Glutamatergic neuron (in vitro differentiated cells): ENCODE results near the gene OGFOD1. TPM values are rescaled to one million over a fixed set of nuclear protein-coding genes. Genes with fewer than 3 reads are reported as not detected.

Source experiments
- DNase-seq: peaks from one replicate; pipeline ENCODE4 v3.0.0; 2022
- H3K27ac Mint-ChIP-seq: one replicate; pipeline ENCODE4 v1.8.0; 2020; ENCODE audit warnings: mild to moderate bottlenecking, mixed read lengths, inconsistent platforms; ENCODE audit not compliant: unreplicated experiment
- H3K27me3 Mint-ChIP-seq: one replicate; pipeline ENCODE4 v1.8.0; 2020; ENCODE audit warnings: mild to moderate bottlenecking, moderate library complexity, mixed read lengths, inconsistent platforms; ENCODE audit not compliant: unreplicated experiment
- H3K36me3 Mint-ChIP-seq: one replicate; pipeline ENCODE4 v1.8.0; 2020; ENCODE audit warnings: mild to moderate bottlenecking, mixed read lengths, inconsistent platforms; ENCODE audit not compliant: unreplicated experiment
- H3K4me1 Mint-ChIP-seq: one replicate; pipeline ENCODE4 v1.8.0; 2020; ENCODE audit warnings: mild to moderate bottlenecking, low read depth, mixed read lengths, inconsistent platforms; ENCODE audit not compliant: unreplicated experiment
- H3K4me3 Mint-ChIP-seq: one replicate; pipeline ENCODE4 v1.8.0; 2020; ENCODE audit warnings: mild to moderate bottlenecking, mixed read lengths, inconsistent platforms; ENCODE audit not compliant: unreplicated experiment
- H3K9me3 Mint-ChIP-seq: one replicate; pipeline ENCODE4 v1.8.0; 2020; ENCODE audit warnings: mild to moderate bottlenecking, moderate library complexity, mixed read lengths, inconsistent platforms; ENCODE audit not compliant: unreplicated experiment
- total RNA-seq: library from RNA; stranded (reverse); fragmentation: NEBNext Ultra II Directional; extraction: Animal tissue kit (Norgen Biotek cat#: 25700); gene quantifications from one replicate; pipeline ENCODE4 v1.2.1, GENCODE V29; 2021; ENCODE audit not compliant: unreplicated experiment
- TF ChIP-seq, protein P1 (sequence below): fragments of 200-600 bp; sonication (generic); IDR thresholded peaks from one replicate; pipeline ENCODE4 v1.5.0; 2021; ENCODE audit not compliant: partially characterized antibody, unreplicated experiment

OGFOD1 gene
- total RNA-seq, 1 donor from 2014 or later: 45.6 TPM

DNA sequence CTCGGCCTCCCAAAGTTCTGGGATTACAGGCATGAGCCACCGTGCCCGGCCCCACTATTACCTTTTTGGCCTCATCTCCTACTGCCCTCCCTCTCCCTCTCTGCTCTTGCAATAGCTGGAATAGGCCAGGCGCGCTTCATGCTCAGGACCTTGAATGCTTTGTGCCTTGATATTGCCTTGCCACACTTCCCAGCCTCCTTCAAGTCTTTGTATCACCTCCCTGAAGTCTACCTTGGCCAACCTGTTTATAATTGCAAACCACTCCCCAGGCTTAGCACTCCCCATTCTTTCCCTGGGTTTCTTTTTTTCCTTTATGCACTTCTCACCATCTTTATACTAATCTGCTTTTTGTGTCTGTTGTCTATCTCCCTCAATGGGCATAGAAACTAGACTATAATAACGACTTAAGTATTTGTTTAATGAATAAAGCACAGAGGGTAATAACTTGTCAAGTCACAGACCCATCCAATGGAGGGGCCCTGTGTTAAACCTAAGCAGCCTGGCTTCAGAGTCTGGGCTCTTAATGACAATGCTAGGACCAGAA is 6.6 kb downstream of the OGFOD1 start:
- Mint-ChIP-seq H3K27me3 (no peaks in the 10 kb centered on the region), H3K27ac (no peak overlapping the region), H3K4me1 (peaks cover 8% of the 10 kb centered on the region), H3K36me3 (no peaks in the 10 kb centered on the region), H3K4me3 (no peak overlapping the region), H3K9me3 (no peaks in the 10 kb centered on the region)
- DNase-seq: no peak
- TF ChIP-seq, protein P1, sequence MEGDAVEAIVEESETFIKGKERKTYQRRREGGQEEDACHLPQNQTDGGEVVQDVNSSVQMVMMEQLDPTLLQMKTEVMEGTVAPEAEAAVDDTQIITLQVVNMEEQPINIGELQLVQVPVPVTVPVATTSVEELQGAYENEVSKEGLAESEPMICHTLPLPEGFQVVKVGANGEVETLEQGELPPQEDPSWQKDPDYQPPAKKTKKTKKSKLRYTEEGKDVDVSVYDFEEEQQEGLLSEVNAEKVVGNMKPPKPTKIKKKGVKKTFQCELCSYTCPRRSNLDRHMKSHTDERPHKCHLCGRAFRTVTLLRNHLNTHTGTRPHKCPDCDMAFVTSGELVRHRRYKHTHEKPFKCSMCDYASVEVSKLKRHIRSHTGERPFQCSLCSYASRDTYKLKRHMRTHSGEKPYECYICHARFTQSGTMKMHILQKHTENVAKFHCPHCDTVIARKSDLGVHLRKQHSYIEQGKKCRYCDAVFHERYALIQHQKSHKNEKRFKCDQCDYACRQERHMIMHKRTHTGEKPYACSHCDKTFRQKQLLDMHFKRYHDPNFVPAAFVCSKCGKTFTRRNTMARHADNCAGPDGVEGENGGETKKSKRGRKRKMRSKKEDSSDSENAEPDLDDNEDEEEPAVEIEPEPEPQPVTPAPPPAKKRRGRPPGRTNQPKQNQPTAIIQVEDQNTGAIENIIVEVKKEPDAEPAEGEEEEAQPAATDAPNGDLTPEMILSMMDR: no peak

DNA sequence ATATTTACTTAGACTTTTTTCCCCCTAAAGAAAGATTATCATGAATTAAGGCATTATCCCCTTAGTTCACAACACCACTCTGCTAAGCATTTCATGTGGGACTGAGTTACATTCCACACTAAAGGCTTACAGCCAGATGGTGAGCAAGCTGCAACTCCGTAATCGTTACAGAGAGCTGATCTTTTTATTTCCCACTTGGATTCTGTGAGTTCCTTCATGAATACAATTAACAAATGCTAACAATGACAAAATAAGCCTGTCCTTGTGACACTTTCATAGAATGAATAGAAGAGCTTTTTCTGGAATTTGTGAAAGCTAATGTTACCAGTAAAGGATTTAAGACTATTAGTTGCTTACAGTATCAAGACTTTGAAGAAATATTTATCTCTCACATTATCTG is 8.7 kb downstream of the OGFOD1 start:
- peaks cover 8% of the 10 kb centered on the region for H3K4me1 Mint-ChIP-seq
- no peaks in the 10 kb centered on the region for H3K9me3 Mint-ChIP-seq
- no peak overlapping the region for H3K27ac Mint-ChIP-seq
- H3K36me3 Mint-ChIP-seq: no peaks in the 10 kb centered on the region
- no peak for DNase-seq
- H3K27me3 Mint-ChIP-seq: no peaks in the 10 kb centered on the region
- TF ChIP-seq, protein P1: no peak
- H3K4me3 Mint-ChIP-seq: peak overlapping the region; percentile 60

- no peak for DNase-seq
- Mint-ChIP-seq H3K4me3 (no peak overlapping the region), H3K36me3 (no peaks in the 10 kb centered on the region), H3K9me3 (no peaks in the 10 kb centered on the region), H3K4me1 (peaks cover 8% of the 10 kb centered on the region), H3K27me3 (no peaks in the 10 kb centered on the region), H3K27ac (no peak overlapping the region)
- TF ChIP-seq, protein P1: no peak
These were observed 10.9 kb downstream of the OGFOD1 start for GRCh38 chr16:56462064-56462796.

DNA sequence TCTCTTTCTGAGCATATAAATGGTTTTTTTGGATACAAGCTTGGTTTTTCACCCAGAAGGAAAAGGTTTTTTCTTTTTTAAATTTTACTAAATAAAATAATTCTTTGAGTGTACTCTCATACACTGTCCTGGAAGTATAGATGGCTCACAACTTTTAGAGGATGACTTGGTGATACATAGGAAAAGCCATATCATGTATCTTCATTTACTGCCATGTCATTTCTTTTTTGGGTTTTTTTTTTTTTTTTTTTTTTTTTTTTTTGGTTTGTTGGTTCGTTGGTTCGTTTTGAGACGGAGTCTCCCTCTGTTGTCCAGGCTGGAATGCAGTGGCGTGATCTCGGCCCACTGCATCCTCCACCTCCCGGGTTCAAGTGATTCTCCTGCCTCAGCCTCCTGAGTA is 11.8 kb downstream of the OGFOD1 start:
- H3K27ac Mint-ChIP-seq: no peak overlapping the region
- H3K4me3 Mint-ChIP-seq: no peak overlapping the region
- DNase-seq: no peak
- no peaks in the 10 kb centered on the region for H3K27me3 Mint-ChIP-seq
- TF ChIP-seq, protein P1: no peak
- H3K9me3 Mint-ChIP-seq: no peaks in the 10 kb centered on the region
- no peaks in the 10 kb centered on the region for H3K36me3 Mint-ChIP-seq
- H3K4me1 Mint-ChIP-seq: peaks cover 8% of the 10 kb centered on the region

GRCh38 chr16:56466344-56466743 is 15.0 kb downstream of the OGFOD1 start:
- Mint-ChIP-seq H3K36me3 (peaks cover 7% of the 10 kb centered on the region), H3K27ac (no peak overlapping the region), H3K9me3 (no peaks in the 10 kb centered on the region), H3K27me3 (no peaks in the 10 kb centered on the region), H3K4me1 (peaks cover under 1% of the 10 kb centered on the region), H3K4me3 (no peak overlapping the region)
- TF ChIP-seq, protein P1: no peak
- DNase-seq: no peak
